HG03039 (cell line): ENCODE results near the gene BBC3.

Experiments
- ATAC-seq: cut with Tn5 transposase; IDR thresholded peaks from one replicate; pipeline ENCODE4 v1.9.1; 2021; ENCODE audit warnings: mild to moderate bottlenecking, moderate library complexity; ENCODE audit not compliant: unreplicated experiment

BBC3 gene

GRCh38 chr19:47203254-47203653 is 27.7 kb downstream of the BBC3 start:
- ATAC-seq: no peak

DNA sequence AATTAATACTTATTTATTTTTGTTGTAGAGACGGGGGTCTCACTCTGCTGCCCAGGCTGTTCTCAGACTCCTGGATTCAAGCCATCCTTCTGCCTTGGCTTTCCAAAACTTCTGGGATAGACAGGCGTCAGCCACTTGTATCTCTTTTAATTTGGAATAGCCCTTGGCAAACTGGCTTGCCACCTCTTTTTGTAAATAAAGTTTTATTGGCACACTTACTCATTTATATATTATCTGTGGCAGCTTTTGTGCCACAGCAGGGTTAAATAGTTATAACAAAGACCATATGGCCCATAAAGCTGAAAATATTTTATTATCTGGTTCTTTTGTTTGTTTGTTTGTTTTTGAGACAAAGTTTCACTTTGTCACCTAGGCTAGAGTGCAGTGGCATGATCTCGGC is 30.5 kb downstream of the BBC3 start:
- no peak for ATAC-seq

DNA sequence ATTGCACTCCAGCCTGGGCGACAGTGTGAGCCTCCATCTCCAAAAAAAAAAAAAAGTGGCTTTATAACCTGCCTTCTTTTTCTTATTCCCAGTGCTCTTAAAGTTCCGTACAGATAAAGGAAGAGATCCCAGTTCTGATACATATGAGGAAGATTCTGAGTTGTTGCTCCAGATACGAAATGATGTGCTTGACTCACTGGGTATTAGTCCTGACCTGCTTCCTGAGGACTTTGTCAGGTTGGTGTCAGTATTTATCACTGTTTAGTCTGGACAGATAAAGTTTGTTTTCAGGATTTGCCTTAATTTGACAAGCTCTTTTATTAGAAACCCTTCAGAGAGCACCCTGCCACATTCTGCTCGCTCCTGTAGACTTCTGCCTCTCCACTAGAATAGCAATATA is 33.9 kb downstream of the BBC3 start:
- no peak for ATAC-seq

GRCh38 chr19:47195434-47195833 is 35.6 kb downstream of the BBC3 start:
- no peak for ATAC-seq

GRCh38 chr19:47190167-47190727 is 40.8 kb downstream of the BBC3 start:
- ATAC-seq: no peak

GRCh38 chr19:47188507-47189033 is 42.4 kb downstream of the BBC3 start:
- ATAC-seq: no peak

DNA sequence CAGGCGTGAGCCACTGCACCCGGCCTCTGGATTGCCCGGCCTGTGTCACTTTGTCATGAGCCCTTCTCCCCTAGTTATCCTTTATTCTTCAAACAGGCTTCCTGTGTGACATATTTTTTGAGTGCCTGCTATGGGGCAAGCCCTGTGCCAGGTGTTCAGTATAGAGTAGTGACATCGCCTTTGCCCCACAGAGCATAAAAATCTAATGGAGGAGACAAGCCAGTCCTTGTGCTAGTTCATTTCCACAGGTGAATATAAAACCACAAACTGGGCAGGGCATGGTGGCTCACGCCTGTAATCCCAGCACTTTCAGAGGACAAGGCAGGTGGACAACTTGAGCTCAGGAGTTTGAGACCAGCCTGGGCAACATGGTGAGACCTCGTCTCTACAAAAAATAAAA is 43.2 kb downstream of the BBC3 start:
- ATAC-seq: no peak

- ATAC-seq: no peak
Measured at GRCh38 chr19:47187335-47187655, 43.7 kb downstream of the BBC3 start.

GRCh38 chr19:47186446-47187334 is 44.3 kb downstream of the BBC3 start:
- ATAC-seq: peak; percentile 78

DNA sequence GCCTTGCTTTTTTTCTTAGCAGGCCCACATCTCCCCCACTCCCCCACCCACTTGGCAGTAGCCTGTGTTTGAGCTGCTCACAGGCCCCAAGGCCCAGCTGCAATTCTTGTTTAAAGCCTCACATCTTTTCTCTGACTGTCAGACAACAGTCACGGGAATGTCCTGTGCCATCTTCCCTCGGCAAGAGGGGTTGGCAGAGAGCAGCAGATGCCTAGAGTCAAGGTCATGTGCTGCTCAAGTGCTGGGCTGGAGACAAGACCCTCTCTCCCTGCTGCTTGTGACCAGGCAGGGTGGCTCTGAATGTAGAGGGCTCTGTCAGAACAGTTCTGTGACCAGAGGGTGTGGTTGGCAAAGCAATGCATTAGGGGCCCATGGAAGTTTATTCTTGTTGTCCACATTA is 47.4 kb downstream of the BBC3 start:
- ATAC-seq: no peak

- no peak for ATAC-seq
Measured at GRCh38 chr19:47179653-47180310, 51.2 kb downstream of the BBC3 start.

DNA sequence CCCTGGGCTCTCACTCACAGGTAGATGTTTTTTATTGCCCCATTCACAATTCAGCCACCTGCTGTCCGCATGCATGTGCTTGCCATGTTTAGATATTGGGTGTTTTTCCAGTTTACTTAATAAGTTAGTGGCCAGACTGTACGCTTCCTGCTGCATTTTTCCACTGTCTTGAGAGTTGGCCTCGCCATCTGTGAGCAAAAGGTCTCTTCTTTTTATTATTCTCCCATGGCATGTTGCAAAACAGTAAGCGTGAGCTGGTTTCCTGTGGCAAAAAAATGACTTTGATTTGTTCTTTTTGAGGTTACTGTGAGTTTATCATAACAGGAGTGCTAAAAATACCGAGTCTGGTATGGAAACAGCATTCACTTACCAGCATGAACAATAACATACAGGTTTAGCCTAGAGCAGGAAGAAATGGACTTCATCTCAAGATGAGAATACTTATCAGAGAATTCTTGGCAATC is 54.3 kb downstream of the BBC3 start:
- no peak for ATAC-seq

DNA sequence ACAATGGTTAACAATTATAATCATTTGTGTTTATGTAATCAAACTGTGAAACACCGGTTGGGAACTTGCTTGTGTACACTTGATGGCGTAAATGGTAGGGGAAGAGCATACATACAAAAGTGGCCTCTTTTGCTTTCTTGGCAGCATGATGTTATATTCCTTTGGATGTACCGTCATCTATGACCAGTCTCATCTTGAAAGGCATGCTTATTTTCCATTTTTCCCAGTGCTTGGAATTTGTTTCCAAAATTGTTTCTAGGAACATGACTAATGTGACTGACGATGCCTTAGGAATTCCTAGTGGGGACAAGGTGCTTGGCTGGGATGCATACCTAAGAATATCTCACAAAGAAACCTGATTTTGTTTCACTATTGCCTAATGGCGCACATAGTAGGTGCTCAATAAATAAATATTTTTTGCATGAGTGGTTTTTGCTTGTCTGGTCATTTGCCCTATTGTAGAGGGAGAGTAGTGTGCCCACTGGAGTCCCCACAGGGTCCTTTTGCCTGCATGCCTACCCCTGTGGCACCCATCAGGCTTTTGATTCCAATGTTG is 54.9 kb downstream of the BBC3 start:
- ATAC-seq: no peak

DNA sequence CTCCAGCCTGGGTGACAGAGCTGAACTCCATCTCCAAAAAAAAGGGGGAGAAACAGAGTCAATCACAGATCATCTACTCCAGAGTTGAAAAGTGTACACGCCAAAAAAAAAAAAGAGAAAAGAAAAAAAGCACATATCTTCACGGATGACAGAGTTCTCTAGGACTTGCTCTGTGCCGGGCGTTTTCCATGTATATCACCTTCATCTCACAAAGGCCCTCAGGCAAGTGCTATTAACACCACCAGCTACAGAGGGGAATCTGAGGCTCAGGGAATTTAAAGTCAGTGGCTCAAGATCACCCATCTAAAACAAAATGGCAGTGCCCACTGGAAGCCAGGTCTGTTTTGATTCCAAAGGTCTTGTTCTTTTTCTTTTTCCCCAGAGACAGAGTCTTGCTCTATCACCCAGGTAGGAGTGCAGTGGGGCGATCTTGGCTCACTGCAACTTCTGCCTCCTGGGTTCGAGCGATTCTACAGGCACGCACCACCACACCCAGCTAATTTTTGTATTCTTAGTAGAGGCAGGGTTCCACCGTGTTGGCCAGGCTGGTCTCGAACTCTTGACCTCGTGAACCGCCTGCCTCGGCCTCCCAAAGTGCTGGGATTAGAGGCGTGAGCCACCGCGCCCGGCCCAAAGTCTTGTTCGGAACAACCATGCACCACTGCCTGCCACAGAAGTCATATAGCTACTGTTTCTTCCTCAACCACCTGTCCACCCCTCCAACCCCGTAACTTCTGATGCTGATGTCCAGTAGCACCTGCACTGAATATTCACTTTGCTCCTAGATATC is 58.1 kb downstream of the BBC3 start:
- ATAC-seq: no peak
